Fibroblast of lung (primary cell): ENCODE data around the gene ELOVL2.

Experiments used
- CTCF ChIP-seq, 2 donors: IDR thresholded peaks in 1 of 2; conservative IDR thresholded peaks in 1 of 2; 1 replicate in 1 of 2; 2 replicates in 1 of 2; pipeline ENCODE4 v1.5.1; 2011 to 2012; ENCODE audit warnings: low read length in 2 of 2, control low read depth in 1 of 2, inconsistent platforms in 1 of 2, low read depth in 1 of 2, mild to moderate bottlenecking in 1 of 2
- EZH2 ChIP-seq: IDR thresholded peaks from 2 replicates; pipeline ENCODE4 v1.5.1; 2012; ENCODE audit warnings: low read length, control low read depth, mild to moderate bottlenecking; ENCODE audit errors: missing control alignments

GRCh38 chr6:10960171-10960570 is 83.9 kb downstream of the ELOVL2 start:
- TF ChIP-seq CTCF (conservative IDR thresholded peaks at IDR 0.05 in 1 of 2, IDR thresholded peaks at IDR 0.05 in 1 of 2; ENCODE audit: low read depth in 1 of 2, low read length in 2 of 2) (no peak), EZH2 (no peak)
